MM.1S (cell line): ENCODE data around the gene INO80B.

Source experiments
- DNase-seq: peaks from one replicate; pipeline ENCODE4 v3.0.0-alpha.2; 2015
- H2AFZ ChIP-seq: fragments of 300-600 bp; sonication (generic); 2 replicates; pipeline ENCODE4 v1.6.0; 2016; ENCODE audit warnings: antibody characterized with exemption, low read length
- H3F3A ChIP-seq: fragments of 300-600 bp; sonication (generic); 2 replicates; pipeline ENCODE4 v1.6.1; 2016; ENCODE audit warnings: mild to moderate bottlenecking, antibody characterized with exemption, low read length, moderate library complexity, mixed read lengths; ENCODE audit not compliant: insufficient read depth
- H3K27ac ChIP-seq: fragments of 300-600 bp; sonication (generic); 2 replicates; pipeline ENCODE4 v1.5.1; 2016; ENCODE audit warnings: mild to moderate bottlenecking, low read length
- H3K27me3 ChIP-seq: fragments of 300-600 bp; sonication (generic); replicated peaks from 2 replicates; pipeline ENCODE4 v1.6.0; 2016; ENCODE audit warnings: low read length; ENCODE audit not compliant: insufficient read depth
- H3K36me3 ChIP-seq: fragments of 300-600 bp; sonication (generic); replicated peaks from 2 replicates; pipeline ENCODE4 v1.6.1; 2016; ENCODE audit warnings: mild to moderate bottlenecking, low read length, mixed read lengths; ENCODE audit not compliant: insufficient read depth
- H3K4me1 ChIP-seq: fragments of 300-600 bp; sonication (generic); 2 replicates; pipeline ENCODE4 v1.6.1; 2016; ENCODE audit warnings: low read length, mixed read lengths
- H3K4me2 ChIP-seq: fragments of 300-600 bp; sonication (generic); 2 replicates; pipeline ENCODE4 v1.6.0; 2016; ENCODE audit warnings: low read depth, low read length
- H3K4me3 ChIP-seq: fragments of 300-600 bp; sonication (generic); 2 replicates; pipeline ENCODE4 v1.5.1; 2016; ENCODE audit warnings: low read length, mixed read lengths
- H3K79me2 ChIP-seq: fragments of 300-600 bp; sonication (generic); 2 replicates; pipeline ENCODE4 v1.6.1; 2016; ENCODE audit warnings: mixed run types, low read length, mixed read lengths
- H3K9ac ChIP-seq: fragments of 300-600 bp; sonication (generic); 2 replicates; pipeline ENCODE4 v1.6.1; 2016; ENCODE audit warnings: low read length, mixed read lengths
- H3K9me2 ChIP-seq: fragments of 300-600 bp; sonication (generic); replicated peaks from 2 replicates; pipeline ENCODE4 v1.6.1; 2016; ENCODE audit warnings: mild to moderate bottlenecking, low read length, mixed read lengths; ENCODE audit not compliant: insufficient read depth
- H3K9me3 ChIP-seq: fragments of 300-600 bp; sonication (generic); replicated peaks from 2 replicates; pipeline ENCODE4 v1.6.1; 2016; ENCODE audit warnings: mild to moderate bottlenecking, low read length, mixed read lengths; ENCODE audit not compliant: insufficient read depth
- H4K20me1 ChIP-seq: fragments of 300-600 bp; sonication (generic); 2 replicates; pipeline ENCODE4 v1.6.1; 2016; ENCODE audit warnings: mild to moderate bottlenecking, low read length, moderate library complexity, mixed read lengths; ENCODE audit not compliant: insufficient read depth
- CTCF ChIP-seq: fragments of 300-600 bp; sonication (generic); IDR thresholded peaks from 2 replicates; pipeline ENCODE4 v1.5.1; 2016; ENCODE audit warnings: antibody characterized with exemption, low read length, mixed read lengths
- EZH2 ChIP-seq: fragments of 300-600 bp; sonication (generic); optimal IDR thresholded peaks from 2 replicates; pipeline ENCODE3; 2017; ENCODE audit warnings: low read depth, mild to moderate bottlenecking, antibody characterized with exemption, low read length, mixed read lengths
- EZH2phosphoT487 ChIP-seq: fragments of 300-600 bp; sonication (generic); IDR thresholded peaks from 2 replicates; pipeline ENCODE4 v1.6.1; 2018; ENCODE audit warnings: antibody characterized with exemption, low read length

INO80B gene

GRCh38 chr2:74436111-74436805 lies 18.6 kb upstream of the INO80B start:
- Histone ChIP-seq H3F3A (no peaks in the 10 kb centered on the region), H4K20me1 (no peaks in the 10 kb centered on the region), H3K9me2 (no peaks in the 10 kb centered on the region), H3K9me3 (no peaks in the 10 kb centered on the region), H2AFZ (no peak overlapping the region), H3K4me1 (peaks cover 5% of the 10 kb centered on the region), H3K27me3 (peaks cover 6% of the 10 kb centered on the region), H3K9ac (no peak overlapping the region), H3K27ac (no peak overlapping the region), H3K4me2 (no peak overlapping the region), H3K79me2 (no peaks in the 10 kb centered on the region), H3K4me3 (no peak overlapping the region), H3K36me3 (no peaks in the 10 kb centered on the region)
- no peak for DNase-seq
- no peak for TF ChIP-seq CTCF
- TF ChIP-seq EZH2phosphoT487 = no peak
- no peak for TF ChIP-seq EZH2

GRCh38 chr2:74436848-74437695 lies 17.8 kb upstream of the INO80B start:
- no peaks in the 10 kb centered on the region for H3K9me3 ChIP-seq
- no peaks in the 10 kb centered on the region for H3F3A ChIP-seq
- no peaks in the 10 kb centered on the region for H4K20me1 ChIP-seq
- no peak for TF ChIP-seq EZH2phosphoT487
- TF ChIP-seq CTCF = no peak
- H3K4me3 ChIP-seq = no peak overlapping the region
- no peak overlapping the region for H2AFZ ChIP-seq
- no peak overlapping the region for H3K27ac ChIP-seq
- H3K9ac ChIP-seq = no peak overlapping the region
- no peaks in the 10 kb centered on the region for H3K36me3 ChIP-seq
- H3K79me2 ChIP-seq = no peaks in the 10 kb centered on the region
- H3K4me1 ChIP-seq = peaks cover 5% of the 10 kb centered on the region
- H3K9me2 ChIP-seq = no peaks in the 10 kb centered on the region
- no peak overlapping the region for H3K4me2 ChIP-seq
- no peak for DNase-seq
- peaks cover 14% of the 10 kb centered on the region for H3K27me3 ChIP-seq

GRCh38 chr2:74438248-74438647 lies 16.6 kb upstream of the INO80B start:
- TF ChIP-seq EZH2 (no peak), EZH2phosphoT487 (no peak), CTCF (no peak)
- Histone ChIP-seq H3K9me3 (no peaks in the 10 kb centered on the region), H3K27ac (no peak overlapping the region), H3K79me2 (no peaks in the 10 kb centered on the region), H4K20me1 (no peaks in the 10 kb centered on the region), H3F3A (no peaks in the 10 kb centered on the region), H3K4me3 (no peak overlapping the region), H3K36me3 (no peaks in the 10 kb centered on the region), H3K27me3 (peaks cover 18% of the 10 kb centered on the region), H3K9ac (no peak overlapping the region), H3K4me1 (peaks cover 5% of the 10 kb centered on the region), H3K4me2 (no peak overlapping the region), H2AFZ (no peak overlapping the region), H3K9me2 (no peaks in the 10 kb centered on the region)
- DNase-seq = no peak
